Measurements from ENCODE around the gene DENND2C. TPM values are rescaled to one million over a fixed set of nuclear protein-coding genes. Genes with fewer than 3 reads are reported as not detected.

Gene DENND2C
- total and polyA plus RNA-seq, 2 of the 13 experiments (the other 11 are each of a cell fraction or from before 2014, with no cell fraction given), result 0.08 to 0.33 TPM

DNA sequence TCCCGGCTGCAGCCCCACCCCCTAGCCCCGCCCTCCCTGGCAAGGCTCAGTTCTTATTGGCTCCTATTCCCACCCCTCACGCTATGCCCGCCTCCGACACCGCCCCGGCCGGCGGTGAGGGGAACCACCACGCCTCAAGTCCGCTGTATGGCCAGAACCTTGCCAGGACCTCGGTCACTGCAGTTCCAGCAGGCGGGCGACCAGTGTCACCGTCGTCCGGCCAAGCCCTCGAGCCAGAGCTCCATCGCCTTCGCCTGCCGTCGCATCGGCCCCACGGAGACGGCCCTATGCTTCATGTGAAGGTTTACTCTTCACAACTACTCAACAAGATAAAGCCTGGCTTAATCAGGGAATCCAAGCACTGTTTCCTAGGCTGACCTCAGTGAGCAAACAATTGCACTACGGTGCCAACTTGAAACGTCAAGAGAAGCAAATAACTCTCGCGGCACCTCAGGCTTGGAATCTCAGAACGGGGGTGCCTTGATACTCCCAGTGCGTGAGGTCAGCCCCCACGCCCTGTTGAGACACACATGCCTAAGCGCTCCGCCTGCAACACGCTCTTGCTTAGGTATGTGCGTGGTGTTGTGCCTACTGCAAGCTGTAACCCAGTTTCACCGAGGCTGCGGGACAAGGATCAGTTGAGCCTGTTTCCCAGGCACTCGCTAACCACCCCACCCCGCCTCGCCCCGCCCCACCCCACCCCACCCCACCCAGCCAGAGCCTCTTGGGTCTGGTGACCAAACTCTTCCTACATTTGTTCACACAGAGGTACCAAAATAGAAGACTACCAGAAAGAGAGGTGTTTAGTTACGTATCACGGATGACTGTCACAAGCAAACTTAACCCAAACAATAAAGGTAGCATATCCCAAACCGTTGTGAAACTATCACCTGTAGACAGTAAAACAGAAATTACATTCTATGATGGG lies 498 bp upstream of the DENND2C start (continued):
- TF ChIP-seq, protein P1, sequence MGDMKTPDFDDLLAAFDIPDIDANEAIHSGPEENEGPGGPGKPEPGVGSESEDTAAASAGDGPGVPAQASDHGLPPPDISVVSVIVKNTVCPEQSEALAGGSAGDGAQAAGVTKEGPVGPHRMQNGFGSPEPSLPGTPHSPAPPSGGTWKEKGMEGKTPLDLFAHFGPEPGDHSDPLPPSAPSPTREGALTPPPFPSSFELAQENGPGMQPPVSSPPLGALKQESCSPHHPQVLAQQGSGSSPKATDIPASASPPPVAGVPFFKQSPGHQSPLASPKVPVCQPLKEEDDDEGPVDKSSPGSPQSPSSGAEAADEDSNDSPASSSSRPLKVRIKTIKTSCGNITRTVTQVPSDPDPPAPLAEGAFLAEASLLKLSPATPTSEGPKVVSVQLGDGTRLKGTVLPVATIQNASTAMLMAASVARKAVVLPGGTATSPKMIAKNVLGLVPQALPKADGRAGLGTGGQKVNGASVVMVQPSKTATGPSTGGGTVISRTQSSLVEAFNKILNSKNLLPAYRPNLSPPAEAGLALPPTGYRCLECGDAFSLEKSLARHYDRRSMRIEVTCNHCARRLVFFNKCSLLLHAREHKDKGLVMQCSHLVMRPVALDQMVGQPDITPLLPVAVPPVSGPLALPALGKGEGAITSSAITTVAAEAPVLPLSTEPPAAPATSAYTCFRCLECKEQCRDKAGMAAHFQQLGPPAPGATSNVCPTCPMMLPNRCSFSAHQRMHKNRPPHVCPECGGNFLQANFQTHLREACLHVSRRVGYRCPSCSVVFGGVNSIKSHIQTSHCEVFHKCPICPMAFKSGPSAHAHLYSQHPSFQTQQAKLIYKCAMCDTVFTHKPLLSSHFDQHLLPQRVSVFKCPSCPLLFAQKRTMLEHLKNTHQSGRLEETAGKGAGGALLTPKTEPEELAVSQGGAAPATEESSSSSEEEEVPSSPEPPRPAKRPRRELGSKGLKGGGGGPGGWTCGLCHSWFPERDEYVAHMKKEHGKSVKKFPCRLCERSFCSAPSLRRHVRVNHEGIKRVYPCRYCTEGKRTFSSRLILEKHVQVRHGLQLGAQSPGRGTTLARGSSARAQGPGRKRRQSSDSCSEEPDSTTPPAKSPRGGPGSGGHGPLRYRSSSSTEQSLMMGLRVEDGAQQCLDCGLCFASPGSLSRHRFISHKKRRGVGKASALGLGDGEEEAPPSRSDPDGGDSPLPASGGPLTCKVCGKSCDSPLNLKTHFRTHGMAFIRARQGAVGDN (CRISPR knock-in tag; IDR thresholded peaks at IDR 0.05), result peak; percentile 91
- TF ChIP-seq ZNF546 (CRISPR knock-in tag; conservative IDR thresholded peaks at IDR 0.05), result no peak
- TF ChIP-seq FLYWCH1 (CRISPR knock-in tag; IDR thresholded peaks at IDR 0.05), result no peak
- no peak for TF ChIP-seq SNRNP70 (IDR thresholded peaks at IDR 0.05; ENCODE audit: low read depth, low read length)
- TF ChIP-seq, protein P2, sequence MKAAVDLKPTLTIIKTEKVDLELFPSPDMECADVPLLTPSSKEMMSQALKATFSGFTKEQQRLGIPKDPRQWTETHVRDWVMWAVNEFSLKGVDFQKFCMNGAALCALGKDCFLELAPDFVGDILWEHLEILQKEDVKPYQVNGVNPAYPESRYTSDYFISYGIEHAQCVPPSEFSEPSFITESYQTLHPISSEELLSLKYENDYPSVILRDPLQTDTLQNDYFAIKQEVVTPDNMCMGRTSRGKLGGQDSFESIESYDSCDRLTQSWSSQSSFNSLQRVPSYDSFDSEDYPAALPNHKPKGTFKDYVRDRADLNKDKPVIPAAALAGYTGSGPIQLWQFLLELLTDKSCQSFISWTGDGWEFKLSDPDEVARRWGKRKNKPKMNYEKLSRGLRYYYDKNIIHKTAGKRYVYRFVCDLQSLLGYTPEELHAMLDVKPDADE (CRISPR knock-in tag; IDR thresholded peaks at IDR 0.05), result no peak
- no peak for TF ChIP-seq FOXK2 (IDR thresholded peaks at IDR 0.05)
- TF ChIP-seq SP1 (IDR thresholded peaks at IDR 0.05), result no peak
- peak; percentile 78 for TF ChIP-seq SP1 (CRISPR knock-in tag; IDR thresholded peaks at IDR 0.05)
- TF ChIP-seq, protein P3, sequence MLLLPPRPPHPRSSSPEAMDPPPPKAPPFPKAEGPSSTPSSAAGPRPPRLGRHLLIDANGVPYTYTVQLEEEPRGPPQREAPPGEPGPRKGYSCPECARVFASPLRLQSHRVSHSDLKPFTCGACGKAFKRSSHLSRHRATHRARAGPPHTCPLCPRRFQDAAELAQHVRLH (CRISPR knock-in tag; IDR thresholded peaks at IDR 0.05; ENCODE audit: borderline replicate concordance, low read depth), result 0 out of 2 replicates have a peak, but pooled peaks have one; percentile 37
- peak; percentile 14; the same call in 1 of the 2 replicates for TF ChIP-seq HOXA3 (CRISPR knock-in tag; IDR thresholded peaks at IDR 0.05)
- TF ChIP-seq, protein P4, sequence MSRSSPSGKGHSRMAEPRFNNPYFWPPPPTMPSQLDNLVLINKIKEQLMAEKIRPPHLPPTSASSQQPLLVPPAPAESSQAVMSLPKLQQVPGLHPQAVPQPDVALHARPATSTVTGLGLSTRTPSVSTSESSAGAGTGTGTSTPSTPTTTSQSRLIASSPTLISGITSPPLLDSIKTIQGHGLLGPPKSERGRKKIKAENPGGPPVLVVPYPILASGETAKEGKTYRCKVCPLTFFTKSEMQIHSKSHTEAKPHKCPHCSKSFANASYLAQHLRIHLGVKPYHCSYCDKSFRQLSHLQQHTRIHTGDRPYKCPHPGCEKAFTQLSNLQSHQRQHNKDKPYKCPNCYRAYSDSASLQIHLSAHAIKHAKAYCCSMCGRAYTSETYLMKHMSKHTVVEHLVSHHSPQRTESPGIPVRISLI (CRISPR knock-in tag; IDR thresholded peaks at IDR 0.05; ENCODE audit: borderline replicate concordance), result no peak
- no peak for TF ChIP-seq ZBTB38 (CRISPR knock-in tag; IDR thresholded peaks at IDR 0.05)
- no peak for TF ChIP-seq NCOA2 (CRISPR knock-in tag; IDR thresholded peaks at IDR 0.05)
- TF ChIP-seq ZNF619 (CRISPR knock-in tag; IDR thresholded peaks at IDR 0.05), result no peak
- TF ChIP-seq MAFG (CRISPR knock-in tag; IDR thresholded peaks at IDR 0.05), result no peak
- no peak for TF ChIP-seq ZFP62 (CRISPR knock-in tag; IDR thresholded peaks at IDR 0.05)
- no peak for TF ChIP-seq PAF1 (CRISPR knock-in tag; IDR thresholded peaks at IDR 0.05)
- TF ChIP-seq REL (CRISPR knock-in tag; conservative IDR thresholded peaks at IDR 0.05), result no peak
- TF ChIP-seq, protein P5, sequence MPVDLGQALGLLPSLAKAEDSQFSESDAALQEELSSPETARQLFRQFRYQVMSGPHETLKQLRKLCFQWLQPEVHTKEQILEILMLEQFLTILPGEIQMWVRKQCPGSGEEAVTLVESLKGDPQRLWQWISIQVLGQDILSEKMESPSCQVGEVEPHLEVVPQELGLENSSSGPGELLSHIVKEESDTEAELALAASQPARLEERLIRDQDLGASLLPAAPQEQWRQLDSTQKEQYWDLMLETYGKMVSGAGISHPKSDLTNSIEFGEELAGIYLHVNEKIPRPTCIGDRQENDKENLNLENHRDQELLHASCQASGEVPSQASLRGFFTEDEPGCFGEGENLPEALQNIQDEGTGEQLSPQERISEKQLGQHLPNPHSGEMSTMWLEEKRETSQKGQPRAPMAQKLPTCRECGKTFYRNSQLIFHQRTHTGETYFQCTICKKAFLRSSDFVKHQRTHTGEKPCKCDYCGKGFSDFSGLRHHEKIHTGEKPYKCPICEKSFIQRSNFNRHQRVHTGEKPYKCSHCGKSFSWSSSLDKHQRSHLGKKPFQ (CRISPR knock-in tag; IDR thresholded peaks at IDR 0.05; ENCODE audit: insufficient replicate concordance), result no peak
- no peak for TF ChIP-seq IRX3 (CRISPR knock-in tag; IDR thresholded peaks at IDR 0.05; ENCODE audit: borderline replicate concordance, low read depth)
- peak; percentile 44; the same call in 1 of the 2 replicates for TF ChIP-seq ARNT2 (CRISPR knock-in tag; IDR thresholded peaks at IDR 0.05; ENCODE audit: low read depth)
- TF ChIP-seq ZFP90 (CRISPR knock-in tag; IDR thresholded peaks at IDR 0.05; ENCODE audit: borderline replicate concordance), result no peak
